DMS 273 (cell line): ENCODE results near the gene VAPB.

Experiments
- DNase-seq: peaks from one replicate; lab custom pipeline; 2025; ENCODE audit not compliant: unreplicated experiment; lab: John Stamatoyannopoulos, UW

VAPB gene

DNA sequence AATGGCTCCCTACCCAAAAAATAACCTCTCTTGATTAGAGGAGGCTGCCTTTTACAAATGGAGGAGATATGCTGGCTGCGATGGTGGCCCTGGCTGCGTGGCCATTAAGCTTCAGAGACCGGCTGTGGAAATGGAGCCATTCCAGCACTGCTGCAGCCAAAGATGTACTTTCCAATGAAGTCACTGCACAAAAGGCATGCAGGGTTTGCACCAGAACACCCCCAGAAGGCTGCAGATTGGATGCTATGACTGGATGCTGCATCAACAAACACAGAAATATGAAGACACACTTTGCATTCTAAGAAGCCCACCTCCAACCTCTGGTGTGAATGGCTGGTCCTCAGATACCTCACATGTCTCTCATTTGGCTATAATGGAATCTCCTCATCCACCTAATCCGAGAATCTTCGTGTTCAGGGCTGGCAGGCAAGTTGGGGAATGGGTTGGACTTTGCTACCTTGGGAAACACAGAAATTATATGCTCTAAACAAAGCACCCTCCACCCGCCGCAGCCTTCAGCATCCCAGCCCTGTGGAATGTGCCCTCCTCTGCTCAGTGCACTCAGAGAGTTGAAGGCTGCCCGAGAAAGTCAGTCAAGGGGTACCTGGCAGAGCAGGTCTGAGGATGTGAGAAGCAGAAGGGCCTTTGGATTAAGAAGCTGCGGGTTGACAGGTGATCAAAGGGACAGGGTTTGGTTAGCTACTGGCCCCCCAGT is 90.9 kb downstream of the VAPB start:
- no peak for DNase-seq

DNA sequence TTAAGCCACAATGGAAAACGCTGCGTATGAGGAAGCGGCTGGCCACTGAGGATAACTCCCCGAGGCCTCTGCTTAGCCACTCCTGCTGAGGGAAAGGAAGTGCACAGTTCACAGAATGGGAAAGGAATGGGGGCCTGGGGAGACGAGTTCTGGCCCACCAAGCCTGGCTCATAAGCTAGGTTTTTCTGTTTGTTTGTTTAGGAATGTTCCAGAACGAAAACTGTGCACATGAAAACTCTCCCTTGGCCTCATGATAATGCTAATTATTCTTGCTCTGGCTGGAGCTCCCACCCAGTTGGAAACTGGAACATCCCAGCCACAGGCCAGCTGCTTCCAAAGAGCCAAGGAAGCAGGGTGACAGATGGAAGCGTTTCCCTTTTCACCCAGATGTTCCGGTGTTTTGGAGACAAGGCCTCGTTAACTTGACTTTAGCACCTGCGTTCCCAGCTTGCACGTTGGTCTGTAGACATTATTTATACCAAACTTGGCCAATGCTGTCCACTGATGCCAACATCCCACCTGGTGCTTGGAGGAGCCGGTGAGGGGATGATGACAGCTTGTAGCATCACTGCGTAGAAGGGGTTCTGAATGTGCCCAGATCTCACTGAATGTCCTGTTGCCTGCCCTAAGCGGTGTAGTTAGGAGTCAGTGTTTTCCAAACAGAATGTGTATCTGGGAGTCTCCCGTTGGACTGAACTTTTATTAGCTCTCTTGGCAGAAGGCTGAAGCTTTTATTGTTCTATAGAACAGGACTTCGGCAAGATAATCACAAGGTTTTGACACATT is 91.7 kb downstream of the VAPB start:
- peak; percentile 94 for DNase-seq

DNA sequence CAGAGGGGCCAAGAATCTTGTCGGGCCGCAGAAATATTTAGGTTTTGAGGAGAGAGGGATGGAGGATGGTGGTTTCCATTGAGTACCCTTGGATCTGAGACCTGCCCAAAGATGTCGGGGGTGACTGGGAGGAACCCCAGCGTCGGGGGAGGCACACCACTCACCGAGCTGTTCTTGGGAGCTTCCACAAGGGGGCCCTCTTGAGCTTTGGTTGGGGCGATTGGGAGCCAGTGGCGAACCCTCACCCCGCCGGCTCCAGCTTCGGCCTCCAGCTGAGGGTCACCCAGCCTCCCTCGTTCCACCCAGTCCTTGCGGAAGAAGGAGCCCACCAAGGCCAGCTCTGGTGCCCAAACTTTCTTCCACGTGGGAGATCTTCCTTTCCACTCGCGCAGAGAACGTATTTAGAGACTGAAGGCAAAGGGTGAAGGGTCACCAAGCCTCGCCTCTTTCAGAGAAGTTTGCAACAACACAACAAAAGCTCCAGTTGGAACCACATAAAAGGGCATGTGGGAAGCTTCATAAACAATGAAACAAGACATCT is 92.5 kb downstream of the VAPB start:
- DNase-seq: peak; percentile 70

DNA sequence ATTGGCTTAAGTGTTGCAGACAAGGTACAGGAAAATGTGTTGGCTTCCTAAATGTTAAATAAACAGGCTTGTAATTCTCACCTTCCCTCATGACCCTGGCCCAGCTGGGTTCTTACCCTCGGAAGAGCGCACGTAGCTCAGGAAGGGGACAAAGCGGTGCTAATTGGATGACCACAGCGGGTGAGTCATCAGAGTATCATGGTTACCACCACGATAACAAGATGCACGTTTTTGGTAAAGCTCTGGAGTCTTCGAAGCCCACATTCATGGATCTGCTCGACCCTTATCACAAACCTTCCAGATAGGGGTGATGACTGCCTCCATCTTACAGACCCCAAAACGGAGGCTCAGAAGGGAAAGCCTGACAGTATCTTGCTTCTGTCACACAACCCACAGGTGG is 93.4 kb downstream of the VAPB start:
- DNase-seq: no peak

DNA sequence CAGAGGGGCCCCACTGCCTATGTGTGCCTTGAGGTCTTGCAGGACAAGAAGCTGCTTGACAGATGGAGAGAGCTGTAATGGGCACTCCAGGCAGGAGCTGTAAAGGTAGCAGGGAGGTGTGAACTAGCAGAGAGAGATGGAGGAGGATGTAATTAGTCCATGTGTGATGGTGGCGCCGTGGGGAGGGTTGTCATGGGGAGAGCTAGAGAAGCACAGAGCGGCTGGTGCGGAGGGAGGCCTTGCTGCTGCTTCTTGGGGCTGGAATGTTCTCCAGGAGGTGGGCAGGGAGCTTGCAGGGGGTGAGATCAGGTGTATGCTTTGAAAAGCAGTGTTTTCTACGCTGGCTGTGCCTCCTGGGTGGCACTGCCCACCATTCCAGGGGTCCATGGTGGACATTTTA is 94.0 kb downstream of the VAPB start:
- DNase-seq: no peak

DNA sequence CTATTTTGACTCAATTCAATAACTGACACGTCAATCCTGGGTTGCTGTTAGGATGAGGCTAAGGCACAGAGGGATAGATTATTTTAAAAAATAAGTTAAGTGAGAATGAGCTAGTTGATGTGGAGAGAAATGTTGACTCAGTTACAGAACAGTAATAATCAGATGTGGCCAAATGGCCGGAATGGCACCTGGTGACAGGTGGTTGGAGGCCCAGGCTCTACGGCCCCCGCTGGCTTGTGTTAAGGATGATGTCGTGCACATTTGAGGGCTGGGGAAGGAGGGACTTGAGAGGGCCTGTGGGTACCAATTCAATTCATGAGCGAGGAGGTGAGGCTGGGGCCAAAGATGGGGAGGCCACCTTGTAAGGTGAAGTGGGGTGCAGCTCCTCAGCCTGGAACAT is 94.4 kb downstream of the VAPB start:
- no peak for DNase-seq

DNA sequence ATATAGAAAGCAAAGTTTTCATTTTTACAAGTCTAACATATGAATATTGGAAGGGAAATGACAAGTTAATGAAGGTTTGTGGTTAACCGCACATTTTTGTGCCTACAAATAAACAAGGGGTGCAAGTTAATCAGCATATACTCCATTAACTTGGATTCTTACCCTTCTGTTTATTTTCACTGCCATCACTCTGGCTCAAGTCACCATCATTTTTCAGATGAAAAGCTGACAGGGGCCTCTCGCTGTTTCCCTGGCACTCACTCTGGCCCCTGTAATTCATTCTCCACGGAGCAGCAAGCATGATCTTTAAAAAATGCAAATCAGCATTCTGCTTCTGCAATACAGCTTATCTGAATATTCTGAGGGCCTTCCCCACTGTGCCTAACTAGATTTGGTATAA is 96.4 kb downstream of the VAPB start:
- DNase-seq: no peak

DNA sequence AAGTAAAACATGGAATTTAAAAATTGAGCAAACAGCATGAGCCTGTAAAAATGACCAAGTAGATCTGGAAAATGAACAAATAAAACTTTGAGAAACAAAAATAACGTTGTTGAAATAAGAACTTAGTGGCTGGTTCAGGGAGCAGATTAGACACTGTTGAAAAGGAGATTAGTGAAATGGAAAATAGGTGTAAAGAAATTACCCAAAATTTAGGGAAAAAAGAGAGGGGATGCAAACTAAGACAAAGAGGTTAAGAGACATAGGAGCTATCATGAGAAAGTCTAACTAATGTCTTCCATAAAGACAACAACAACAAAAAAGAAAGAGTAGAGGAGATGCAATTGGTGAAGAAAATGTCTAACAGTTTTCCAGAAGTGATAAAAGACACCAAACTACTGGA is 97.2 kb downstream of the VAPB start:
- DNase-seq: no peak

DNA sequence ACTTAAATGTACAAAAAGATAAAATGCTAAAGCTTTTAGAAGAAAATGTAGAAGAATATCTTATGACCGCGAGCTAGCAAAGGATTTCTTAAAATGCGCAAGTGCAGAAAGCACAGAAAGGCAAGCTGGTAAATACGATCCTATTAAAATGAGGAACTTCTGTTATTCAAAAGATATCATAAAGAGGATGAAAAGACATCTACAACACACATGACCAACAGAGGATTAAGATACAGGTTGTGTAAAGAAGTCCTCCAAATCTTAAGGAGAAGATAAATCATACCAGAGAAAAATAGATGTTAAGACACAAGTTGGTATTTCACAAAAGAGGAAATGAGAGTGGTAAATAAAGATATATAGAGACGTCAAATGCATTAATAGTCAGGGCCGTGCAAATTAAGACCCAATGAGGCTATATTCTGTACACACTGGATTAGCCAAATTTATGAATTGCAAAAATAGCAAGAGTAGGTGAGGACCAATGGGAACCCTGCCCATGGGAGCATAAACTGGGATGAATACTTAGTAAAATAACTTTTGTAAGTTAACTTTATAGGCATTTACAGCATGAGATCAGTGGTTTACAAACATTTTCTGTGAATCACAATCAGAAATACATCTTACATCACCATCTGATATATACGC is 103.2 kb downstream of the VAPB start:
- DNase-seq: no peak

DNA sequence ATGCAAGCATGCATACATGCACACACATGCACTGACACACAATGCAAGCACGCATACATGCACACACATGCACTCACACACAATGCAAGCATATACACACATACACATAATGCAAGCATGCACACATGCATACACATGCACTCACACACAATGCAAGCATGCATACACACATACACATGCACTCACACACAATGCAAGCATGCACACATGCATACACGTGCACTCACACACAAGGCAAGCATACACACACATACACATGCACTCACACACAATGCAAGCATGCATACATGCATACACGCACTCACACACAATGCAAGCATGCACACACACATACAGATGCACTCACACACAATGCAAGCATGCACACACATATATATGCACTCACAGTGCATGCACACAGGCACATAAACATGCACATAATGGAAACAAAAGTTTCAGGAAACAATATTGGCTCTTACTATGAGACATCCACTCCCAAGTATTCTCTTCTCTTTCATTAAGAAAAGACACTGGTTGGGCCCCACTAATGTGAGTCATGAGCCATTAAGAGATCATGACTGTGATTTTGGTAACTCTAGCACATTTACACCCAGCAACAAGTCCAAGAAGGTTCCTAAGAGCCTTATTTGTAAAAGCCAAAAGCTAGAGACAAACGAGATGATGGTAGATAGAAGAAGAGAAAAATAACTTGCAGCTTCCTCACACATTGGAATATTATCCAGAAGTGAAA is 103.9 kb downstream of the VAPB start:
- no peak for DNase-seq

DNA sequence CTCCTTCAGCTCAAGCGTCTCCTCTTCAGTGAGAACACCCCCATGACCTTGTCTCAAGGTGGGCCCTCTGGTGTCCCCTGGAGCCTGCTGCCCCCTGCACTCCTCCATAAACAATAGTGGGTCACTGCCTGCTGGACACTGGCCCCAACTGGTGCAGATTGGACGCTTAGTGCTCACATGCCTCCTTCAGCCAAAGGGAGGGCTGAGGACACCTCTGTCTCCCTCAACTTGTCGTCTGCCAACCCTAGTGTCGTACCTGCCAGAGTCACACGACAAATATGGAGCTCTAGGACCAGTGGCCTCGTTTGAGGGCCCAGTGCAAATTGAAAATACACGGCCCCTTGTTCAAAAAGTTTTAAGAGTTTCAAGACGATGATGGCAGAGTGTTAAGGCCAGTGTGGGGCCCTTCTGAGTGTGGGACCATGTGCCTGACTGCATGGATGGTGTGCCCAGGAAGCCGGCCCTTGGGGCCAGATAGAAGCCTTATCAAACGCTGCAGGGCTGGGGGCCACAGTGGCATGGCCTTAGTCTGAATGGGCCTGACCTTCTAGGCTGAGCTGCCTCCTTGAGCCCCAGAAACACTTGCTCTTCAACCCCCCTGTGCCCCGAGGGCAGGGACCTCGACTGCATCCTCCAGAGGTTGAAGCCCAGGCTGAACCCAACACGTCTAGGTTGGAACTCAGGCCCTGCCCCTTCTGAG is 106.0 kb downstream of the VAPB start:
- no peak for DNase-seq

DNA sequence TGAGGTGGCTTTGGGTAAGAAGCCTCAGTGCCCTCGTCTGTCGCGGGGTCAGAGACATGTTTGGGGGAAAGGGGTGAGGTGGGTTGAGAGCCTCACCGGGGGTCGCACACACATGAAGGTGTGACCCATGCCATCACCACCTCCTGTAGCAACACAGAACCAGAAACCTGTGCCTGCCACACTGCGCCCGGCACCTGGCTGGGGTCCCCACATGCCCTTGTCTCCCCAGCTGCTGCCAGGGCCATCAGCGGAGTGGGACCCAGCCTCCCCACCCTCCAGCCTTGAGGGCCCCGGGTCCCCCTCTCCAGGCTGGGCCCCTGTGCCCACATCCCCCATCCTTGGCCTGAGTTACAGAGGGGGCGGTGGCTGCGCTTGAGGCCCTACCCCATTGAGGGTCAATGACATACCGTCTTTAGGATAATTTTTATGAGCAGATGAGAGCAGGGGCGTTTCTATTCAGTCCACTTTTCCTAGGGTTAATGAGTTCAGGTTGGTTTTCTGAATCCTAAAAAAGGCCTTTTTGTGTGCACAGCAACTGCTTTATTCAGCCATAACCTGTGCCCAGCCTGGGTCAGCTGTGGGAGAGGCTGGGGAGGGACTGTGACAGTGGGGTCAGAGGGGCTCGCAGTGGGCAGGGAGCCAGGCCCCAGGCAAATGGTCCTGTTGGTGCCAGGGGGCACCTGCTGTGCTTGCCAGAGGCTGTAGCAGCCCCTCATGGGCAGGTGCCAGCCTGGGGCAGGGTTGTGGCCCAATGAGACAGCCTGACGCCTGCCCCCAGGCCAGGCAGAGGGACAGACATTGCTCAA is 106.8 kb downstream of the VAPB start:
- DNase-seq: no peak

DNA sequence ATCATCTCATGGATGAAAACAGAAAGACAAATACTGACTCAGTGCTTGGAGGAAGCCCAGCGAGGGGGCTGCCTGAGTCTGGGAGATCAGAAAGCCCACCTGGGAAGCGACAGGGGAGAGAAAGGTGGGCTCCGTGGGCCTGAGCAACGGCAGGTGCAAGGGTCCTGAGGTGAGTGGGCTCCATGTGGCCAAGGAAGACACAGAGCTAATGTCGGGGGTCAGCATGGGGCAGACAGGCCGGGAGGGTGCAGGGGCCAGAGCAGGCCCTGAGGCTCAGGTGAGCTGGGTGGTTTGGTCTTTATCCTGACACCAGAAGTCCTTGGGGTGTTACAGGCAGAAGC is 107.4 kb downstream of the VAPB start:
- no peak for DNase-seq

DNA sequence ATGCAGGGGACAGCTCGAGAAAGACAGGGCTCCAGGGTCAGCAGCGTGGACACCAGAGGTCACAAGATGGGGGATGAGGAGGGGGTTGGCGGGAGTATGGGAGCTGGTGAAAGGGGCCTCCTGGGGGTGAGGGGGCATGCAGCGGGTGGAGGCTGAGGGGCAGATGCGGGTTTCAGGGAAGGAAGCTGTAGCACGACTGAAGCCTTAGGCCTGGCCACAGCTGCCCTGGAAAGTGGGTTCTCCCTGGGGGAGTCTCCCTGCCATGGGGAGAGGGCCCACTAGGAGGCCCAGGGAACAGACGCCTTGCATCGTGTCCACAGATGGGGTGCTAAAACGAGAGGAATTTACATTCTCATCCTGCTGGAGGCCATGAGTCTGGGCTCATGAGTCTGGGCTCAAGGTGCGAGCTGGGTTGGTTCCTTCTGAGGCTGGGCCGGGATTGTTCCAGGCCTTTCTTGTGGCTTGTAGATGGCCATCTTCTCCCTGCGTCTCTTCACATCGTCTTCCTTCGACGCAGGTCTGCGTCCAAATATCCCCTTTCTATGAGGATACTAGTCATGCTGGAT is 108.1 kb downstream of the VAPB start:
- no peak for DNase-seq

DNA sequence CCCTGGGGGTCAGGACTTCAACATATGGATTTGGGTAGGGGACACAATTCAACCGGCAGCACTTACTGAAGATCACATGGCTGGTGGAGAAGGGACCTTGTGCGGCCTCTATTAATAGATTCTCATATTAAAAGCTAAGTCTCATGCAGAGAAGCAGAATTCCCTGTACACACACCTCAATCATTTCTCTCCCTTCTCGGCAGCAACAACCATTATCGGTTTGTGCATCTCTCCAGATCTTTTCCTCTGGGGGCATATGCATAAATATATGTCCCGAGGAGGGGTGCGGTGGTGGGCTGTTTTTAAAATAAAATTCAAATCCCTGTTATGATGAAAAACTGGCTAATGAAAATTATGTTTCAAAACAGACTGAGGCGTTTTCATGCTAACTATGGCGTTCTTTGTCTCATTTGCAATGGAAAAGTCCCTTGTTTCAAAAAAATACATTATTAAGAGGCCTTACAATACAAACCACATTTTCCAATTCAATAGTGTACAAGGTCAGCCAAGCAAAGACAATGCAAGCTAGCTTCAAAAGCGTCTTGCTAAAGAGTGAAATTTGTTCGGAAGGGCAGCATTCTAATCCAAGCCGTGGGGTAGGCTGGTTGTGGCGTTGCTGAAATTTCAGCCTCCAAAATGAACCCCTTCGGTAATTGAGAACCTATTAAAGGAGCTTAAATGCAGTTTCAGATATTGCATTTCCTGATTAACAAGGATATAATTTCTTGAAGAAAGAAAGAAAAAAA is 108.9 kb downstream of the VAPB start:
- no peak for DNase-seq

DNA sequence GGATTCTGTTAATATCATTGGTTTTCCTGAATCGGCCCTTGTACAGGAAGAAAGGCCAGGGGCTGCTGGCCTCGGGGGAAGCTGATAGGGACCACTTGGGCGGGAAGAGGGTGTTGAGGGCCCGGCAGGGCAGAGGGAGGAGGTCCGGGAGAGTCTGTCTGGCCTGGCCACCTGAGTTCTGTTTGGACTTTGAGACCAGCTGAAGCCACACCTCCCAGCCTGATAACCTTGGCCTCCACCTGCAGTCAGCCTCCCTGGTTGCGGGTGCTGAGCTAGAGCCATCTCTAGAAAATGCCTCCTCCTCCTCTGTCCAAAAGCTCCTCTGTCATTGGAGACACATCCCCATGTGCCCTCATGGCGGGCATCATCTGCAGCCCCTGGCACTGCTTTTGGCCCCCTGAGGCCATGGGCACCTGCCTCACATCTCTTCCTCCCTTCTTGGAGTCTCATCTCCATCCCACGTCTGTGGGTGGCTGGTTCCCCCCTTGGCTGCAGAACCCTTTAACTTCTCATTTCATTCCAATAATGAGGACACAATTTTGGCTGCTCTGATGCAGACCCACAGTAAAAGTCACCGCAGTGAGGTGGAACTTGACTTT is 109.5 kb downstream of the VAPB start:
- no peak for DNase-seq

DNA sequence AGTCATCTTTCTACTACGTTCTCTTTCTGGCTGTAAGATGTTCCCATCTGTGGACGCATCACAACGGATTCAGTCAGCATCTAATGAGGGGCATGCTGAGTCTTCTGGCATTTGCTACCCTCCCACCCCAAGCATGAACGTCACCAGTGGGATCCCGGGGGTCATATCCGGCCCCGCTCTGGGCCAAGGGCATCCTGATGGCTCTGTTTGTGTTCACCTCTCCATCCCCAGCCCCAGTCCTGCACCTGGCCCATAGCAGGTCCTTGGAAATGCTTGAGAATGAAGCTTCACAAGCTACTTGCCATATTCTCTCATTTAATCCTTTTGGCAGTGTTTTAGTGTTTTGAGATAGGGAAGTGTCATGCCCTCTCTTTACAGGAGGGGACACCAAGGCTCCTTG is 111.2 kb downstream of the VAPB start:
- DNase-seq: no peak
